ENCODE data around the gene RPRML.
"Not testable (repeated sequence)": the region's sequence is repeated elsewhere in the genome, so short reads cannot be mapped to it uniquely, and the experiment has no call there.

The RPRML gene

DNA sequence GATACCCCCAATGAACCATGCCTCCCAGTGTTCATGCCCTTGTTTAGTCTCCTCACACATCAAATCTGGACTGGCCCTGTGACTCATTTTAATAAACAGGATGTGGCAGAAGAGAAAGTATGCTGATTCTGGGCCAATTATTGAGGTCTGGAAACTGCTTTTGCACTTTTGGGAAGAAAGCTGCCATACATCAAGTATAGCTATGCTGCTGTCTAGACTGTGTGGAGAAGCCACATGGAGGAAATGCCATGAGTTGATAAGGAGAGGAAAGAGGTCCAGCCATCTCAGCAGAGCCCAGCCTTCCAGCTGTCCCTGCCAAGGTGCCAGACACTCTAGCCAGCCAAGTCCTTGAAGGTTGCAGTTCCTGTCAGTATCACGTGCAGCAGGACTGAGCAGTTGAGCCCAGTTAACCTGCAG is 16.7 kb downstream of the RPRML start:
- H3K36me3 ChIP-seq (replicated peaks; ENCODE audit: insufficient read depth, low read length), result no peaks in the 10 kb centered on the region
- H3K4me2 ChIP-seq (ENCODE audit: low read depth, low read length), result no peak overlapping the region
- no peaks in the 10 kb centered on the region for H3K9me3 ChIP-seq (replicated peaks; ENCODE audit: insufficient read depth, low read length)
- no peaks in the 10 kb centered on the region for H3K27me3 ChIP-seq (replicated peaks; ENCODE audit: insufficient read depth, low read length)
- no peaks in the 10 kb centered on the region for H3K79me2 ChIP-seq (ENCODE audit: low read length)
- TF ChIP-seq, protein P1, sequence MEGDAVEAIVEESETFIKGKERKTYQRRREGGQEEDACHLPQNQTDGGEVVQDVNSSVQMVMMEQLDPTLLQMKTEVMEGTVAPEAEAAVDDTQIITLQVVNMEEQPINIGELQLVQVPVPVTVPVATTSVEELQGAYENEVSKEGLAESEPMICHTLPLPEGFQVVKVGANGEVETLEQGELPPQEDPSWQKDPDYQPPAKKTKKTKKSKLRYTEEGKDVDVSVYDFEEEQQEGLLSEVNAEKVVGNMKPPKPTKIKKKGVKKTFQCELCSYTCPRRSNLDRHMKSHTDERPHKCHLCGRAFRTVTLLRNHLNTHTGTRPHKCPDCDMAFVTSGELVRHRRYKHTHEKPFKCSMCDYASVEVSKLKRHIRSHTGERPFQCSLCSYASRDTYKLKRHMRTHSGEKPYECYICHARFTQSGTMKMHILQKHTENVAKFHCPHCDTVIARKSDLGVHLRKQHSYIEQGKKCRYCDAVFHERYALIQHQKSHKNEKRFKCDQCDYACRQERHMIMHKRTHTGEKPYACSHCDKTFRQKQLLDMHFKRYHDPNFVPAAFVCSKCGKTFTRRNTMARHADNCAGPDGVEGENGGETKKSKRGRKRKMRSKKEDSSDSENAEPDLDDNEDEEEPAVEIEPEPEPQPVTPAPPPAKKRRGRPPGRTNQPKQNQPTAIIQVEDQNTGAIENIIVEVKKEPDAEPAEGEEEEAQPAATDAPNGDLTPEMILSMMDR (IDR thresholded peaks at IDR 0.05; ENCODE audit: low read length), result no peak
- TF ChIP-seq EZH2 (optimal IDR thresholded peaks at IDR 0.05; ENCODE audit: low read depth, low read length) (no peak), EZH2phosphoT487 (IDR thresholded peaks at IDR 0.05; ENCODE audit: low read length) (no peak)
- no peak overlapping the region for H3K9ac ChIP-seq (ENCODE audit: low read length)
- H4K20me1 ChIP-seq (ENCODE audit: insufficient read depth, low read length), result 0 out of 2 replicates have a peak, but pooled peaks cover 3% of the 10 kb centered on the region
- H3K9me2 ChIP-seq (replicated peaks; ENCODE audit: insufficient read depth, low read length), result no peaks in the 10 kb centered on the region
- H3K4me1 ChIP-seq (ENCODE audit: low read length), result no peaks in the 10 kb centered on the region
- no peaks in the 10 kb centered on the region for H3F3A ChIP-seq (ENCODE audit: insufficient read depth, low read length)
- H3K27ac ChIP-seq (ENCODE audit: low read length), result no peak overlapping the region
- DNase-seq, result no peak
- H3K4me3 ChIP-seq (ENCODE audit: low read length), result no peak overlapping the region
- no peak overlapping the region for H2AFZ ChIP-seq (ENCODE audit: low read length)

DNA sequence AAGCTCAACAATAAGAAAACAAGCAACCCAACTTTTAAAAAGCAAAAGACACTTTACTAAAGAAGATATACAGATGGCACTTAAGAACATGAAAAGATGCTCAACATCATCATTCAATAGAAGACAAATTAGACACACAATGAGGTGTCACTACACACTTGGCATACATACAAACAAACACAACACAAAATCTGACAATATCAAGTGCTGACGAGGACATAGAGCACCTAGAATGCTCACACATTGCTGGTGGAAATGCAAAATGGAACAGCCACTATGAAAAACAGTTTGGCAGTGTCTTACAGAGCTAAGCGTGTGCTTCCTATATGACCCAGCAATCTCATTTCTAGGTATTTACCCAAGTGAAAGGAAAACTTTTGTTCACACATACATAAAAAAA is 18.9 kb downstream of the RPRML start:
- Histone ChIP-seq H3K9ac (ENCODE audit: low read length) (no peak overlapping the region), H3K4me1 (ENCODE audit: low read length) (no peaks in the 10 kb centered on the region), H3K27ac (ENCODE audit: low read length) (no peak overlapping the region), H3F3A (ENCODE audit: insufficient read depth, low read length) (no peaks in the 10 kb centered on the region), H2AFZ (ENCODE audit: low read length) (no peak overlapping the region), H3K27me3 (replicated peaks; ENCODE audit: insufficient read depth, low read length) (no peaks in the 10 kb centered on the region), H3K9me2 (replicated peaks; ENCODE audit: insufficient read depth, low read length) (no peaks in the 10 kb centered on the region), H3K4me3 (ENCODE audit: low read length) (no peak overlapping the region), H3K79me2 (ENCODE audit: low read length) (no peaks in the 10 kb centered on the region), H3K4me2 (ENCODE audit: low read depth, low read length) (no peak overlapping the region), H3K36me3 (replicated peaks; ENCODE audit: insufficient read depth, low read length) (no peaks in the 10 kb centered on the region), H4K20me1 (ENCODE audit: insufficient read depth, low read length) (0 out of 2 replicates have a peak, but pooled peaks cover 3% of the 10 kb centered on the region), H3K9me3 (replicated peaks; ENCODE audit: insufficient read depth, low read length) (no peaks in the 10 kb centered on the region)
- no peak for TF ChIP-seq EZH2 (optimal IDR thresholded peaks at IDR 0.05; ENCODE audit: low read depth, low read length)
- TF ChIP-seq EZH2phosphoT487 (IDR thresholded peaks at IDR 0.05; ENCODE audit: low read length), result no peak
- TF ChIP-seq, protein P1 (IDR thresholded peaks at IDR 0.05; ENCODE audit: low read length), result no peak
- no peak for DNase-seq

DNA sequence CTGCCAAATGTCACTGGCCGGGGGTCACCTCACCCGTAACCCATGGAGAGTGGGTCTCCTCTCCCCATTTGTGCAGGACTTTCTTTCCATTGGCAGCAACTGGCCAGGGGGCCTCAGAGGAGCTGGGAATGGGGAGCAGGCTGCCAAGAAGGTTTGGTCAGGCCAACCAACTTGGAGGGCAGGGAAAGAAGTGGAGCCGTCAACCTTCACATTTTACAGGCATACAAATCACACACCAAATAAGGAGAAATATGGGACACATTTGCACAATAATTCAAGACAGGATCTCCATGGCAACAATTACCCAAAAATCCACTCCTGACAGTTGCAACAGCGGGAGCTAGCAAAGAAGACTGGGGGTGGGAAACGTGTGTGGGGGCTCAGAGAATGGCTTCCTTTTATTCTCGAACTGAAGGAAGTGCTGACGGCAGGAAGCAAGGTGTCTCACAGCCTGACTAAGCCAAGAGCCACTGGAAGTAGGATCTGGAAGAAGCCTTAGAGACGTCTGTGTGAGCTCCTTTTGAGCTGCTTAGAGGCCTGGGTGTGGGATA is 20.9 kb downstream of the RPRML start:
- Histone ChIP-seq H3K36me3 (replicated peaks; ENCODE audit: insufficient read depth, low read length) (no peaks in the 10 kb centered on the region), H3K4me2 (ENCODE audit: low read depth, low read length) (no peak overlapping the region), H3K79me2 (ENCODE audit: low read length) (no peaks in the 10 kb centered on the region), H3F3A (ENCODE audit: insufficient read depth, low read length) (no peaks in the 10 kb centered on the region), H3K27me3 (replicated peaks; ENCODE audit: insufficient read depth, low read length) (no peaks in the 10 kb centered on the region), H3K9me3 (replicated peaks; ENCODE audit: insufficient read depth, low read length) (no peaks in the 10 kb centered on the region), H3K9me2 (replicated peaks; ENCODE audit: insufficient read depth, low read length) (no peaks in the 10 kb centered on the region), H3K9ac (ENCODE audit: low read length) (no peak overlapping the region), H4K20me1 (ENCODE audit: insufficient read depth, low read length) (no peaks in the 10 kb centered on the region), H3K27ac (ENCODE audit: low read length) (no peak overlapping the region), H3K4me1 (ENCODE audit: low read length) (no peaks in the 10 kb centered on the region), H2AFZ (ENCODE audit: low read length) (no peak overlapping the region), H3K4me3 (ENCODE audit: low read length) (no peak overlapping the region)
- DNase-seq, result no peak
- TF ChIP-seq, protein P1 (IDR thresholded peaks at IDR 0.05; ENCODE audit: low read length), result no peak
- no peak for TF ChIP-seq EZH2 (optimal IDR thresholded peaks at IDR 0.05; ENCODE audit: low read depth, low read length)
- TF ChIP-seq EZH2phosphoT487 (IDR thresholded peaks at IDR 0.05; ENCODE audit: low read length), result no peak

DNA sequence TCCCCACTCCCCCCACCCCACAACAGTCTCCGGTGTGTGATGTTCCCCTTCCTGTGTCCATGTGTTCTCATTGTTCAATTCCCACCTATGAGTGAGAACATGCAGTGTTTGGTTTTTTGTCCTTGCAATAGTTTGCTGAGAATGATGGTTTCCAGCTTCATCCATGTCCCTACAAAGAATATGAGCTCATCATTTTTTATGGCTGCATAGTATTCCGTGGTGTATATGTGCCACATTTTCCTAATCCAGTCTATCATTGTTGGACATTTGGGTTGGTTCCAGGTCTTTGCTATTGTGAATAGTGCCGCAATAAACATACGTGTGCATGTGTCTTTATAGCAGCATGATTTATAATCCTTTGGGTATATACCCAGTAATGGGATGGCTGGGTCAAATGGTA is 25.9 kb downstream of the RPRML start:
- DNase-seq; H3K27me3 ChIP-seq (replicated peaks; ENCODE audit: insufficient read depth, low read length); H3F3A ChIP-seq (ENCODE audit: insufficient read depth, low read length): not testable (repeated sequence)

More for the DNA sequence above, 25.9 kb downstream of the RPRML start:
- not testable (repeated sequence) for H3K9me2 ChIP-seq (replicated peaks; ENCODE audit: insufficient read depth, low read length); H3K4me3 ChIP-seq (ENCODE audit: low read length); H3K4me2 ChIP-seq (ENCODE audit: low read depth, low read length); H3K79me2 ChIP-seq (ENCODE audit: low read length); H3K36me3 ChIP-seq (replicated peaks; ENCODE audit: insufficient read depth, low read length); H3K9ac ChIP-seq (ENCODE audit: low read length); H3K4me1 ChIP-seq (ENCODE audit: low read length); H4K20me1 ChIP-seq (ENCODE audit: insufficient read depth, low read length); H2AFZ ChIP-seq (ENCODE audit: low read length); H3K9me3 ChIP-seq (replicated peaks; ENCODE audit: insufficient read depth, low read length); H3K27ac ChIP-seq (ENCODE audit: low read length)
